Stimulated activated CD8-positive, alpha-beta memory T cell treated with anti-CD3 and anti-CD28 coated beads, Interleukin-7, amount 100 ng/mL, for 4 hours (primary cell): ENCODE measurements around the gene THSD4.

ENCODE experiments used
- DNase-seq, 2 donors: peaks; one replicate each; pipeline ENCODE4 v3.0.0-alpha.2; 2020; ENCODE audit warnings: low read depth in 2 of 2

Gene THSD4

DNA sequence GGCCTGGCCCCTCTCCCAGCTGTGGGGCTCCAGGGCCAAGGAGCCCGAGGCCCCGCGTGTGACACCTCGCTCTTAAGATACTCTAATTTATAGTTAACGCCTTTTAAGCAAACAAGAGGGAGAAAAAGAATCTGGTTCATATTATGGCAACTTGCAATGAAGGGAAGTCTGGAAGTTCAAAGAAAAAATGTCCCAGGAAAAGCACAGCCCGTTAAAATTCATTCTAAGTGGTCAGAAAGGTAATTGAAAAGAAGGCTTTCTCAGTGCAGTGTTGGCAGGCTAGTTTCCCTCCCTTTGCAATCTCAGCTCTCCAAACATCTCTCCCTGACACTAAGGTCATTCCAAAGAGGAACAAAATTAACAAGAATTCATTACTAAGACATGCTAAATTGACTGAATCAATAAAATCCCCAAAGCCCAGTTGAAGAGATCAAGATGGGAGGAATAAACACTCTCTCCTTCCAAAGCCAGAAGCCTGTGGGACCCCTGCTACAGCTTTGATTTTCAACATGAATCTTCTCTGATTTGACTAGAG lies 339.3 kb downstream of the THSD4 start:
- no peak for DNase-seq

- no peak for DNase-seq
These were observed 339.8 kb downstream of the THSD4 start for GRCh38 chr15:71455107-71455506.

DNA sequence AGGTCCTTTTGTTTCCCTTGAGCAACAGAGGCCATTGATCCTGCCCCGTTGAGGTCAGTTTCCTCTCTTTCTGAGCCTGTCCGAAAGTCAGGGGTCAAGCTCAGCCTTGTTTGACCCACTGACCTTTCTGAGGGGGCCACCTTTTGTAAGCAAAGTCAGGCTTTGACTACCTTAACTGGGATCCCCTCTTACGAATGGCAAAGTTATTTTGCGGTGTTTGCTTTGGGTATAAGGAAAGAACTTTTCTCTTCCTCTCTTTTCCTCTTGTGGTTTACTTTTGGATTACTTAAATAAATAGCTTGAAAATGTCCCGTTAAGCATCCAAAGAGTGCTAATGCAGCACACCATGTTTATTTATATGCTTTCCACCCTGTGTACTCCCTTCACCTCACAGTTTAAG lies 340.6 kb downstream of the THSD4 start:
- no peak for DNase-seq

DNA sequence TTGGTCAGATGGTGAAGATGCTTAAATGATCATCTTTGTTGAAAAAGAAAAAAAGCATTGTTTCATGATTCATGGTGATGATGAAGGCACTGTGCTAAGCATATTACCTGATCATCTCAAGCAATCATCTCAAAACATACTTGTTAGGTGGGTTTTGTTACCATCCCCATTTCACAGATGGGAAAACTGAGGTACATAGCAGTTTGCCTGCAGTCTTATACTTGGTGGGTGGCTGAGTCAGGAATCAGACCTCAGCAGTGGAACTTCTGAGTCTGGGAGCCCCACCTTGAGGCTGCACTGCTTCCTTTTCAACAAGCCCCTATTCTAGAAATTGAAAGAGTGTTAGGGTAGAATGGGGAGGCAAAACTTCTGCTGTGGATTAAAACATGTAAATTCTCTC lies 341.1 kb downstream of the THSD4 start:
- no peak for DNase-seq

DNA sequence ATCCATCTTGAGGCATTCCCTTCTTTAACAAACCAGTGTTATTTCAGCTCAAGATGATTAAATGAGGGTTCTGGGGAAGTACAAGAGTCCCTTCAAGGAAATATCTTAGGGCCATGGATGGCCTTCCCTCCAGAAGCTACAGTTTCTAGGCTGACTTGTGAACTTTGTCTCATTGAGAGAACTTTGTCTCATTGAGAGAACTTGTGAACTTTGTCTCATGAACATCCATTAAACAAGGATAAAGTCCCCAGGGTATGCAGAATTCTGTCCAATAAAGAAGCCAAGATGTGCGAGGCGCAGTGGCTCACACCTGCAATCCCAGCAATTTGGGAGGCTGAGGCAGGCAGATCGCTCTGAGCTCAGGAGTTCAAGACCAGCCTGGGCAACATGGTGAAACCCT lies 341.5 kb downstream of the THSD4 start:
- no peak for DNase-seq

DNA sequence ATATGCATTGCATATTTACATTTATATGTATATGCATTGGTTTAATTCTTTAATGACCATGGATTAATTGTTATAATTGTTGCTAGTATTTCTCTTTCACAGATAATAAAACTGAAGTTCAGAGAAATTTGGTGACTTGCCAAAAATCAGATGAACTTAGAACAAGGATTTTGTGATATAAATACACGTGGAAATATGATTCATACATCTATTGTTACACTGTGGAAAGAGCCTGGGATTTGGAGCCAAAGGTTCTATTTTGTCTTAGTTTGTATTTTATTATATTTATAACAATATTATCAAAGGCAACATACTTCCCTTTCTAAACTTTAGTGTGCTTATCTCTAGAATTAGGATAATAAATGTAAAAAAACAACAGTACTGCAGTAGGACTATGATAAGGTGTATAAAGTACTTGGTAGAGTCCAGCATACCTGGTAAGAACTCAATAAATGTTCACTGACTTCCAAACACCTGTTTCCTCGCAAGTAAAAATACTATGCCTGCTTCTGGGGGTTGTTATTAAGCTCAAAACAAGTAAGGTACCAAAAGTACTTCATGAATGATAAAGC lies 342.9 kb downstream of the THSD4 start:
- no peak for DNase-seq

- DNase-seq: no peak
These were observed 346.5 kb downstream of the THSD4 start for GRCh38 chr15:71461748-71462147.

DNA sequence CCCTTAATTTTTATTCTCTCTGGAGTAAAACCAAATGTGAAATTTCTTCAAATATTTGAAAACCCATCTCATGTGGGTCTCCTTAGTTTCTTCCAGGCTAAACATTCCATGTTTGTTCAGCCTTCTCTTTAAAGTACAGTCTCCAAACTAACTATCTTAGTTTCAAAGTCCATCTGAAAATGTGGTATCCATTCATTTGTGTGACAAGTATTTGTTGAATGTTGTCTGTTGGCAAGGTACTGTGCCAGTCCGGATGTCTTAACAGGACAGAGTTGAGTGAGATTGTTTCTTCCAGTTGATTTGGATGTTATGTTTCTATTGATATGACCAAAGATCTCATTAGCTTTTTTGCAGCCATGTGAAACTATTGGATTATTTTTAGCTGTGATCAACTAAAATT lies 347.4 kb downstream of the THSD4 start:
- DNase-seq: no peak

- DNase-seq: no peak
These were observed 347.9 kb downstream of the THSD4 start for GRCh38 chr15:71463156-71463665.

DNA sequence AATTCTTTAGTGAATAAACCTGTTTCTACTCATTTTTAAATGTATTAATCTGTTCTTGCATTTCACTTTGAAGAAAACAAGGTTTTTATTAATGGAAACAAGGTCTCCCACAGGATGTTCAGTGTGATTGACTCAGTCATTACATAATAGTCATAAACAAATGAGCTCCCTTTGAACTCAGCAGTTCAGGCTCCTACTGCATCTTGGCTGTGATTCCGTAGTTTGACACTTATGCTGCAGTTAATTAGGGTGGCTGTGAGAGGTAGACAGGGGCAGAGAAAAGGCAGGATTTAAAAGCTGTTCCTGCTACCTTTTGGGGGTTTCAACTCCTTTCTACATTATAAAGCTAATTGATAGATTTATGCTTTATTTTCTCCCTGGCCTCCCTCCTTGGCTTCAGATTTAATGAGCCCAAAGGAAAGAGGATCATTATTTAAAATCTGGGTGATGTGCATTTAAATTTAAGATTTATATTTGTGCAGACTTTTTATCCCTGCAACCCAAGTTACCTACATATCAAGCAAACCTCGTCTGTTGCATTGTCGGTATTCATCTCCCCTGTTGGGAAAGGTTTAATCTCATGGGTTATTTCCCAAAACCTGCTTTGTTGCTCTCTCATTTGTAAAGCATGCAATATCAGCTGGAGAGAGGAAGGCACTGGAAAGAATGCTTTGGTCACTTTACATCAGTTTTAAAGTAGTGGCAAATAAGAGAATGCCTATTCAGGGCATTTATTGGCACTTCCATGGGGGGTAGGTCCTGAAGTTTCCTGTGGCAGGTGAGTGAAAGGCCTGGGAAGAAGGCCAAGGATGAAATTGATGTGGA lies 350.1 kb downstream of the THSD4 start:
- DNase-seq: no peak

- DNase-seq: no peak
These were observed 353.4 kb downstream of the THSD4 start for GRCh38 chr15:71468715-71469114.

GRCh38 chr15:71469413-71469812 lies 354.1 kb downstream of the THSD4 start:
- DNase-seq: no peak

DNA sequence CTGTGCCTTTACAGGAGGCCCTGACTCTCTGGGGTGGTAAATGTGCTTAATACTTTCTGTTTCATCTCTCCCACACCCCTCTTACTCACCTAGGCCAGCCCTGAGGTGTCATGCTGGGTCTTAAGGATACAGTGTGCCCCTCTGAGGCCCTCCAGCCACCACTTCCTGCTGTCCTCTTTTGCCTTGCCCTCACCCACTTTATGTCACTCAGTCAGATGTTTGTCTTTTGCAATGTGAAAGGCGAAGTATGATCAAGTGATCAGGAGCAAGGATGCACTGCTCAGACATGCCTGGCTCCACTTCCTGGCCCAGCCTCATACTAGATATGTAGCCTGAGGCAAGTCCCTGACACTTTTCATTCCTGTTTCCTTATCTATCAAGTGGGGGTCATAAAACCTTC lies 356.1 kb downstream of the THSD4 start:
- DNase-seq: no peak

DNA sequence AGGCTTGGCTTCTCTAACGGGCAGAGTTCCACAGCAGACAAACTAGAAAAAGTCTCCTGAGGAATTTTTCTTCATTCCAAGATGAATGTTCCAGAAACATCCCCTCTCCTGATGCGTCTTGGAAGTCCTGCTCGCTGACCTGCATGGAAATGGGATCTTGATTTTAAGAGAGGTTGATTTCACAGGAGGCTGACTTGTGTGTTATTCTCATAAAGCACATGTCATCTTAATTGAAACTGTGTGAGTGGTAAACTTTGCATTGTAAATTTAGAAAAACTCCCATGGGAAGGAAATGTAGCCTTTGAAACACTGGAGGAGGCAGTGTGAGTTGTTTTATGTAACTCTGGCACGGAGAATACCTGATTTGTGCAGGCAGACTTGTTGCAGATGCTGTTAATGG lies 357.3 kb downstream of the THSD4 start:
- no peak for DNase-seq

GRCh38 chr15:71473751-71474150 lies 358.5 kb downstream of the THSD4 start:
- no peak for DNase-seq

- no peak for DNase-seq
These were observed 361.6 kb downstream of the THSD4 start for GRCh38 chr15:71476823-71477222.

GRCh38 chr15:71480556-71480955 lies 365.3 kb downstream of the THSD4 start:
- DNase-seq: no peak

- DNase-seq: no peak
These were observed 368.8 kb downstream of the THSD4 start for GRCh38 chr15:71484080-71484479.

- DNase-seq: no peak
These were observed 369.9 kb downstream of the THSD4 start for GRCh38 chr15:71485094-71485693.

DNA sequence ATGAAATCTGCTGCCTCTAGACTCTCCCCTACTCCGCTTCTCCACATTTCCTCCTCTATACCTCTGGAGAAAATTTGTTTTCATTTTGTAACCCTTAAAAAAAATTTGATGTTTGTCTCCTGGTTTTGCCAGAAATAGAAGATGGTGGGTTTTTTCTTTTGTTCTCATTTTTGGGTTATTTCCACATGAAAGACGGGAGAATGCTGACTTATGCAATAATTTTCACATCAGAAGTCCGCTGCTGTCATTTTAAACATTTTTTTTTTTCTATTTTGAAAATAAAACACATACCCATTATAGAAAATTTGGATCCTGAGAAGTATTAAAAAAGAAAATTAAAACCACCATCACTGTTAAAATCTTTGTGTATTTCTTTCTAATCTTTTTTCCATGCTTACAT lies 374.3 kb downstream of the THSD4 start:
- DNase-seq: no peak

DNA sequence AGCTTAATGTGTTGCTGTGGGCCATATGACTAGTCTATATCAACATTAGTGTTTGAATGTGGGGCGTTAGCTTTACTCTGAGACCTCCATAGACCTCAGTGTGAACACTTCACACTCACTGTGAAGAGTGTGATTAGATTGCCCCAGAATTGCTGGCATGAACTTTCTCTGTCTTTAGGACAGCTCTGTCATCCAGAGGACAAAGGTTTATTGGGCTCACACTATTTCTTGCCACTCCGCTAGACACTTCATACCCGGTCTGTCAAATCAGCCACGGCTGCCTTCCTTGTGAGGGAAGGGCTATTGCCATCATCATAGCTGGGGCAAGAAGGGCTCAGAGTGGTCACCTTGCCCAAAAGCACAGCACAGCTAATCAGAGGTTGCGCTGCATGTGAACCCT lies 378.3 kb downstream of the THSD4 start:
- no peak for DNase-seq

GRCh38 chr15:71494563-71495397 lies 379.5 kb downstream of the THSD4 start:
- no peak for DNase-seq
